Middle frontal gyrus (tissue), 1 donor: ENCODE data around the gene MYOM1.
"Not testable (repeated sequence)": the region's sequence is repeated elsewhere in the genome, so short reads cannot be mapped to it uniquely, and the experiment has no call there.

ENCODE experiments used
- DNase-seq: peaks from one replicate; pipeline ENCODE4 v3.0.0-alpha.2; 2015; ENCODE audit warnings: low spot score; ENCODE audit errors: extremely low spot score

MYOM1 gene

GRCh38 chr18:3092727-3093126 is 127.0 kb downstream of the MYOM1 start:
- no peak for DNase-seq

GRCh38 chr18:3089579-3089978 is 130.2 kb downstream of the MYOM1 start:
- DNase-seq = no peak

GRCh38 chr18:3088449-3088848 is 131.3 kb downstream of the MYOM1 start:
- no peak for DNase-seq

GRCh38 chr18:3086871-3087270 is 132.9 kb downstream of the MYOM1 start:
- no peak for DNase-seq

GRCh38 chr18:3085612-3086011 is 134.2 kb downstream of the MYOM1 start:
- DNase-seq = no peak

- DNase-seq = no peak
Observed at GRCh38 chr18:3084206-3084605, 135.6 kb downstream of the MYOM1 start.

GRCh38 chr18:3083766-3084165 is 136.0 kb downstream of the MYOM1 start:
- DNase-seq = no peak

GRCh38 chr18:3081584-3081991 is 138.2 kb downstream of the MYOM1 start:
- no peak for DNase-seq

GRCh38 chr18:3079653-3080052 is 140.1 kb downstream of the MYOM1 start:
- DNase-seq = no peak

GRCh38 chr18:3075491-3075890 is 144.3 kb downstream of the MYOM1 start:
- no peak for DNase-seq

- DNase-seq = no peak
Observed at GRCh38 chr18:3074087-3074486, 145.7 kb downstream of the MYOM1 start.

- not testable (repeated sequence) for DNase-seq
Observed at GRCh38 chr18:3073353-3073752, 146.4 kb downstream of the MYOM1 start.

GRCh38 chr18:3071676-3072075 is 148.1 kb downstream of the MYOM1 start:
- DNase-seq = no peak

GRCh38 chr18:3069671-3070433 is 149.9 kb downstream of the MYOM1 start:
- DNase-seq = no peak

GRCh38 chr18:3067722-3068121 is 152.0 kb downstream of the MYOM1 start:
- DNase-seq = no peak

GRCh38 chr18:3067165-3067661 is 152.6 kb downstream of the MYOM1 start:
- no peak for DNase-seq

GRCh38 chr18:3066341-3067110 is 153.2 kb downstream of the MYOM1 start:
- DNase-seq = no peak

GRCh38 chr18:3063766-3064165 is 156.0 kb downstream of the MYOM1 start:
- DNase-seq = not testable (repeated sequence)

GRCh38 chr18:3062798-3063680 is 156.7 kb downstream of the MYOM1 start:
- DNase-seq = no peak

- DNase-seq = no peak
Observed at GRCh38 chr18:3061581-3062312, 158.0 kb downstream of the MYOM1 start.
